Measurements from ENCODE around the gene MEF2B.

The MEF2B gene

GRCh38 chr19:19206938-19207337 lies 36.9 kb upstream of the MEF2B start:
- ChIA-PET POLR2A (ENCODE audit: low non-redundant PET) (no interaction called here), CTCF (interaction anchor here (1.2 kb wide), 1 partner anchor 18 kb away, joined by 3 read pairs; no protein-coding TSS in a partner anchor)

GRCh38 chr19:19205416-19206410 lies 35.6 kb upstream of the MEF2B start:
- ChIA-PET POLR2A (ENCODE audit: low non-redundant PET) (interaction anchor here (0.6 kb wide), 1 partner anchor 135 kb away, joined by 3 read pairs; no protein-coding TSS in a partner anchor), CTCF (interaction anchor here (0.6 to 1.2 kb wide), 2 partner anchors 19 to 60 kb away, joined by 3 read pairs; no protein-coding TSS in a partner anchor)
- TF ChIP-seq, protein P1, sequence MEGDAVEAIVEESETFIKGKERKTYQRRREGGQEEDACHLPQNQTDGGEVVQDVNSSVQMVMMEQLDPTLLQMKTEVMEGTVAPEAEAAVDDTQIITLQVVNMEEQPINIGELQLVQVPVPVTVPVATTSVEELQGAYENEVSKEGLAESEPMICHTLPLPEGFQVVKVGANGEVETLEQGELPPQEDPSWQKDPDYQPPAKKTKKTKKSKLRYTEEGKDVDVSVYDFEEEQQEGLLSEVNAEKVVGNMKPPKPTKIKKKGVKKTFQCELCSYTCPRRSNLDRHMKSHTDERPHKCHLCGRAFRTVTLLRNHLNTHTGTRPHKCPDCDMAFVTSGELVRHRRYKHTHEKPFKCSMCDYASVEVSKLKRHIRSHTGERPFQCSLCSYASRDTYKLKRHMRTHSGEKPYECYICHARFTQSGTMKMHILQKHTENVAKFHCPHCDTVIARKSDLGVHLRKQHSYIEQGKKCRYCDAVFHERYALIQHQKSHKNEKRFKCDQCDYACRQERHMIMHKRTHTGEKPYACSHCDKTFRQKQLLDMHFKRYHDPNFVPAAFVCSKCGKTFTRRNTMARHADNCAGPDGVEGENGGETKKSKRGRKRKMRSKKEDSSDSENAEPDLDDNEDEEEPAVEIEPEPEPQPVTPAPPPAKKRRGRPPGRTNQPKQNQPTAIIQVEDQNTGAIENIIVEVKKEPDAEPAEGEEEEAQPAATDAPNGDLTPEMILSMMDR (conservative IDR thresholded peaks at IDR 0.05; ENCODE audit: low read depth) = no peak
- H3K27ac ChIP-seq = peak overlapping the region; percentile 26
- DNase-seq (ENCODE audit: low spot score) = no peak

More at GRCh38 chr19:19206938-19207337, 36.9 kb upstream of the MEF2B start:
- H3K27ac ChIP-seq = peak overlapping the region; percentile 52; the same call in 1 of the 2 replicates
- TF ChIP-seq, protein P1 (conservative IDR thresholded peaks at IDR 0.05; ENCODE audit: low read depth) = no peak
- no peak for DNase-seq (ENCODE audit: low spot score)

DNA sequence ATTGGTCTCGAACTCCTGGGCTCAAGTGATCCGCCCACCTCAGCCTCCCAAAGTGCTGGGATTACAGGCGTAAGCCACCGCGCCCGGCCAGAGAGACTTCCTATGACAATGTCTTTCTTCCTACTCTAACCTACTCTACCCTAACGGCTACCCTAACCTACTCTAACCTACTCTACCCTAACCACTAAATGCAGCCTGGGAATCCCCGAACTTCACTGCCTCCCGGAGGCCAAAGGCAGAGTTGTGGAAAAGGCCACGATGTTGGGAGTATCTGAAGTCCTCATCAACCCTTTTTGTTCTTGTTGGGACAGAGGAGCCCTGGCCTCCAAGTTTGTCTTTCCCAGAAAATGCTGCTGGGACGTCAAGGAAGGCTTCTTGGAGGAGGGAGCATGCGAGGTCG lies 34.1 kb upstream of the MEF2B start:
- H3K27ac ChIP-seq = peak overlapping the region; percentile 85; the same call in 1 of the 2 replicates
- TF ChIP-seq, protein P1 (conservative IDR thresholded peaks at IDR 0.05; ENCODE audit: low read depth) = no peak
- ChIA-PET POLR2A (ENCODE audit: low non-redundant PET) (interaction anchor here (0.6 kb wide), 1 partner anchor 17 kb away, joined by 6 read pairs; no protein-coding TSS in a partner anchor), CTCF (no interaction called here)
- no peak for DNase-seq (ENCODE audit: low spot score)

DNA sequence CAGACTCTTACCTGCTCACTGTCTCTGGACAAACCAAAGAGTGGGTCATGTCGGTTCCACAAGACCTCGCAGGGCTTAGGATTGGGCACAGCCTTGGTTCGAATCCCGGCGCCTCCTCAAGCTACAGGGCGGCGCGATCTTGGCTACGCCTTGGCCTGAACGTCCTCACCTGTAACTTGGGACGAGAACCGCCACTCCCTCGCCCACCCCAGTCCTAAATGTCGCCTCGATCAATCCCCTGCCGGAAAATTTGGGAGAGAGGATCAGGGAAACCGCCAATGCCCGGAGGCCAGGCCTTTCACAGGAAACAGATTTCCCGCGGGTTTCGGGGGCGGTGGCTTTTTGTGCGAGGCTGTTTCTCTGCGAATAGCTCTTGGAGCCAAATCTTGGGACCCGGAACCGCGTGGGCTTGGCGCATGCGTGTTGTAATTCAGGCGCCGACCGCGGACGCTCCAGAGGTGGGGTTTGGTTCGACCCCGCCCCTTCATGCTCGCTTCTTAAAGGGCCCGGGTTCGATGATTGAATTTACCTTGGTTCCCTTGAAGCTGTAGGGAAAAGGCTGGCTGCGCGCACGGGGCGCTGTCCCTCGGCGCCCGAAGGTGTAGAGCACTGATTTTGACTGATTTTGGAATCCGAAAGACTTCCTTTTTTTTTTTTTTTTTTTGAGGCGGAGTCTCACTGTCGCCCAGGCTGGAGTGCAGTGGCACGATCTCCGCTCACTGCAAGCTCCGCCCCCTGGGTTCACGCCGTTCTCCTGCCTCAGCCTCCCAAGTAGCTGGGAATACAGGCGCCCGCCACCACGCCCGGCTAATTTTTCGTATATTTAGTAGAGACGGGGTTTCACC lies 33.2 kb upstream of the MEF2B start, which contains the start of gene NR2C2AP:
TSS of gene NR2C2AP (minus strand) at position 403 of the 845 bp plus-strand sequence. CDS start at position 49, 354 bp downstream.
- TF ChIP-seq, protein P1 (conservative IDR thresholded peaks at IDR 0.05; ENCODE audit: low read depth) = no peak
- ChIA-PET CTCF (interaction anchor here (0.7 kb wide), 1 partner anchor 85 kb away, joined by 4 read pairs; no protein-coding TSS in a partner anchor), POLR2A (ENCODE audit: low non-redundant PET) (interaction anchor here (0.6 to 1.2 kb wide), 3 partner anchors 10 to 18 kb away, joined by 3 to 6 read pairs (median 3); no protein-coding TSS in a partner anchor)
- DNase-seq (ENCODE audit: low spot score) = peak; percentile 99
- H3K27ac ChIP-seq = peak within 1 kb of the TSS; percentile 85

GRCh38 chr19:19202707-19203011 lies 32.6 kb upstream of the MEF2B start:
- TF ChIP-seq, protein P1 (conservative IDR thresholded peaks at IDR 0.05; ENCODE audit: low read depth) = no peak
- peak overlapping the region; percentile 85 for H3K27ac ChIP-seq
- CTCF ChIA-PET = interaction anchor here (0.7 kb wide), 1 partner anchor 86 kb away, joined by 4 read pairs; no protein-coding TSS in a partner anchor
- POLR2A ChIA-PET (ENCODE audit: low non-redundant PET) = interaction anchor here (0.8 to 1.2 kb wide), 2 partner anchors 10 to 13 kb away, joined by 3 read pairs; no protein-coding TSS in a partner anchor
- no peak for DNase-seq (ENCODE audit: low spot score)

Data from RWPE1 (cell line).